GM21717 (cell line): ENCODE results near the gene SYTL3.
"Not testable (repeated sequence)": the region's sequence is repeated elsewhere in the genome, so short reads cannot be mapped to it uniquely, and the experiment has no call there.

Source experiments
- ATAC-seq: cut with Tn5 transposase; IDR thresholded peaks from one replicate; pipeline ENCODE4 v1.9.1; 2021; ENCODE audit warnings: mild to moderate bottlenecking, moderate library complexity; ENCODE audit not compliant: unreplicated experiment

SYTL3 gene

GRCh38 chr6:158786645-158787304 is 136.9 kb downstream of the SYTL3 start:
- ATAC-seq = no peak

- ATAC-seq = no peak
Observed at GRCh38 chr6:158787395-158787794, 137.5 kb downstream of the SYTL3 start.

GRCh38 chr6:158789115-158789917 is 139.5 kb downstream of the SYTL3 start:
- no peak for ATAC-seq

- ATAC-seq = no peak
Observed at GRCh38 chr6:158791274-158791855, 141.5 kb downstream of the SYTL3 start.

GRCh38 chr6:158792505-158792904 is 142.7 kb downstream of the SYTL3 start:
- ATAC-seq = not testable (repeated sequence)

GRCh38 chr6:158793432-158793831 is 143.6 kb downstream of the SYTL3 start:
- ATAC-seq = peak; percentile 53

- ATAC-seq = no peak
Observed at GRCh38 chr6:158795516-158795915, 145.7 kb downstream of the SYTL3 start.

GRCh38 chr6:158796353-158796752 is 146.5 kb downstream of the SYTL3 start:
- ATAC-seq = no peak

GRCh38 chr6:158797331-158798310 is 147.8 kb downstream of the SYTL3 start:
- ATAC-seq = no peak

- no peak for ATAC-seq
Observed at GRCh38 chr6:158798311-158798710, 148.5 kb downstream of the SYTL3 start.

- no peak for ATAC-seq
Observed at GRCh38 chr6:158799051-158799792, 149.4 kb downstream of the SYTL3 start.

GRCh38 chr6:158801655-158802294 is 151.9 kb downstream of the SYTL3 start:
- ATAC-seq = no peak

GRCh38 chr6:158803733-158804143 is 153.9 kb downstream of the SYTL3 start:
- peak; percentile 65 for ATAC-seq

GRCh38 chr6:158804207-158804606 is 154.4 kb downstream of the SYTL3 start:
- ATAC-seq = no peak

- no peak for ATAC-seq
Observed at GRCh38 chr6:158805698-158806377, 156.0 kb downstream of the SYTL3 start.

- ATAC-seq = no peak
Observed at GRCh38 chr6:158807515-158808441, 157.9 kb downstream of the SYTL3 start.

- no peak for ATAC-seq
Observed at GRCh38 chr6:158808442-158808833, 158.6 kb downstream of the SYTL3 start.
